Hepatocyte (in vitro differentiated cells): ENCODE measurements around the gene P4HA3.

ENCODE experiments used
- CTCF ChIP-seq: fragments of 200-600 bp; sonication (generic); IDR thresholded peaks from 2 replicates; pipeline ENCODE4 v1.5.1; 2016; ENCODE audit warnings: antibody characterized with exemption, mild to moderate bottlenecking; ENCODE audit not compliant: poor library complexity
- EZH2 ChIP-seq: fragments of 200-600 bp; sonication (generic); IDR thresholded peaks from 2 replicates; pipeline ENCODE4 v1.6.1; 2016; ENCODE audit warnings: antibody characterized with exemption, mild to moderate bottlenecking, borderline replicate concordance
- EZH2phosphoT487 ChIP-seq: fragments of 200-600 bp; sonication (generic); IDR thresholded peaks from one replicate; pipeline ENCODE4 v1.6.1; 2018; ENCODE audit warnings: antibody characterized with exemption, mild to moderate bottlenecking, low read depth, moderate library complexity; ENCODE audit not compliant: unreplicated experiment, severe bottlenecking

- TF ChIP-seq CTCF (no peak), EZH2 (no peak), EZH2phosphoT487 (no peak)
Measured at GRCh38 chr11:74278103-74278502, 33.3 kb downstream of the P4HA3 start.
